Medulla oblongata (tissue), 1 donor: ENCODE measurements around the gene KCNJ18.
"Not testable (repeated sequence)": the region's sequence is repeated elsewhere in the genome, so short reads cannot be mapped to it uniquely, and the experiment has no call there.

ENCODE experiments used
- DNase-seq: peaks from one replicate; pipeline ENCODE4 v3.0.0-alpha.2; 2015; ENCODE audit errors: extremely low spot score

Gene KCNJ18

DNA sequence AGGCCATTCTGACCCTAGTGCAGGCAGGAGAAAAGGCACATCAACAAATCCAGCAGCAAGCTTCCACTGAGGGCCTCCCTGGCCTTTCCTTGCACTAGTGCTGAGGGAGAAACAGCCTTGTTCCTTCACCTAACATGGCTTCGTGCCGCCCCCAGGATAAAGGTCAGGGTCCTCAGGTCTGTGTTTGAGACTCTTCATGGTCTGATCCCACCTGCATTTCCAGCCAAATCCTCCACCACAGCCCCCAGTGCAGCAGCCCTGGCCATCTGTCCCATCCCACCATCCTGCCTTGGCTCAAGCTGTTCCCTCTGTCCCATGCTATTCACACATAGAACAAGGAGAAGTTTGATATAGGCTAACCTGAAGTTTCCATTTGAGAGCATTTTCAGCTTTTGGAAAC lies 20.9 kb upstream of the KCNJ18 start:
- not testable (repeated sequence) for DNase-seq

DNA sequence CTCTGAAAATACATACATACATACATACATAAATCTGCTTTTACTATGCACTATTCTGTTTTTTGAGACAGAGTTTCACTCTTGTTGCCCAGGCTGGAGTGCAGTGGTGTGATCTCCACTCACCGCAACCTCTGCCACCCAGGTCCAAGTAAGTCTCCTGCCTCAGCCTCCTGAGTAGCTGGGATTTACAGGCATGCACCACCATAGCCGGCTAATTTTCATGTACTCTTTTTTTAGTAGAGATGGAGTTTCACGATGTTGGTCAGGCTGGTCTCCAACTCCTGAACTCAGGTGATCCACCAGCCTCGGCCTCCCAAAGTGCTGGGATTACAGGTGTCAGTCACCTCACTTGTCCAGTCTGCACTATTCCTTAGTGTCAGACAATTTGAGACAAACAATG lies 20.5 kb upstream of the KCNJ18 start:
- not testable (repeated sequence) for DNase-seq

GRCh38 chr17:21673451-21674241 lies 18.7 kb upstream of the KCNJ18 start:
- not testable (repeated sequence) for DNase-seq

DNA sequence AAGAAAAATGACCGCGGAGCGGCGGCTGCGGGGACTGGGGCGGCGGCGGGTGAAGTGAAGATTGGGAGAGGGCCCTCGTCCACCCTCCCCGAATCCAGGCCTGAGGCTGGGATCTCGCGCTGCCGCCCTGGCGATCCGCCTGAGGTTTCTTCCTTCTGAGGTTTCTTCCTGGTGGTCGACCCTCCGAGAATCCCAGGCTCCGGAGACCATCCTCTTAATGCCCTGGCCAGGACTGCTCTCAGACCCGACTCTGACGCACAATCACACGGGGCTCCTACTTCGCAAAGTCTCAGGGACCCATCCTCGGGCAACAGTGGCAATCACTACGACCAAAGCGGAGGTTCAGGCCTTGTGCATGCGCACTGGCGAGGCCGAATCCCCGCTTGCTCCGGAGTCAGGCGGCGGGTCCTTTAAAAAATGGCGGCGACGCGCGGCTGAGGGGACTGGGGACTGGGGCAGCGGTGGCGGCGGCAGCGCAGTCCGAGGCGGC lies 18.0 kb upstream of the KCNJ18 start:
- no peak for DNase-seq

GRCh38 chr17:21674891-21675738 lies 17.2 kb upstream of the KCNJ18 start:
- DNase-seq: not testable (repeated sequence)

GRCh38 chr17:21675739-21676130 lies 16.6 kb upstream of the KCNJ18 start:
- DNase-seq: not testable (repeated sequence)

- DNase-seq: no peak
Measured at GRCh38 chr17:21676281-21677111, 15.8 kb upstream of the KCNJ18 start.

- no peak for DNase-seq
Measured at GRCh38 chr17:21677126-21677910, 15.0 kb upstream of the KCNJ18 start.

GRCh38 chr17:21677911-21678310 lies 14.4 kb upstream of the KCNJ18 start:
- DNase-seq: no peak

DNA sequence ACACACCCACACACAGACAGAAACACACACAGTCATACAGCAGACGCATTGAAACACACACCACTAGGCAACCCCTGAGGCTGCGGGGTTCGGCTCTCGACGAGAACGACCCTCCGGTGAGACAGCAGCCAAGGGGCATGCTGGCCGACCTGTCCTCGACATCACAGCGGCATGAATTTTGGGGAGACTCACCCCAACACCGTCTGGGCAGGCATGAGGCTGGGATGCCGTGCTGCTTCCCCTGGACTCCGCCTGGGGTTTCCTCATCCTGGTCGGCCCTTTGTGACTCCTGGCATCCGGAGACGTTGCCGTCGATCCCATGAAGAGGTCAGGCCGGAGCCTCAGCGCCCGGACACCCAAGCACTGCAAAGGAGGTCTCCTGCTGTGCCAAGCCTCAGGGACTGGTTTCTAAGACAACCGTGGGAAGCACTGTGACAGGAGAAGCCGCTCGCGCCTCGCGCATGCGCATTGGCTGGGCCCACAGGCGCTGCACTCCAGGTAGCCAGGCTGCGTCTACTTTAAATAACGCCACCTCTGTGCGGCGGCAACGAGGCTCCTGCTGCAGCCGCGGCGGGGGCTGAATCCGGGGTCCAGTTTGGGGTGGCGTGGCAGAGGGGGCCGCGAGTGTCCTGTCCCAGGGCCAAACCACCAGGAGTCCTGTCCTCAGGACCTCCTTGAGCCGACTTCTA lies 13.8 kb upstream of the KCNJ18 start:
- DNase-seq: no peak

DNA sequence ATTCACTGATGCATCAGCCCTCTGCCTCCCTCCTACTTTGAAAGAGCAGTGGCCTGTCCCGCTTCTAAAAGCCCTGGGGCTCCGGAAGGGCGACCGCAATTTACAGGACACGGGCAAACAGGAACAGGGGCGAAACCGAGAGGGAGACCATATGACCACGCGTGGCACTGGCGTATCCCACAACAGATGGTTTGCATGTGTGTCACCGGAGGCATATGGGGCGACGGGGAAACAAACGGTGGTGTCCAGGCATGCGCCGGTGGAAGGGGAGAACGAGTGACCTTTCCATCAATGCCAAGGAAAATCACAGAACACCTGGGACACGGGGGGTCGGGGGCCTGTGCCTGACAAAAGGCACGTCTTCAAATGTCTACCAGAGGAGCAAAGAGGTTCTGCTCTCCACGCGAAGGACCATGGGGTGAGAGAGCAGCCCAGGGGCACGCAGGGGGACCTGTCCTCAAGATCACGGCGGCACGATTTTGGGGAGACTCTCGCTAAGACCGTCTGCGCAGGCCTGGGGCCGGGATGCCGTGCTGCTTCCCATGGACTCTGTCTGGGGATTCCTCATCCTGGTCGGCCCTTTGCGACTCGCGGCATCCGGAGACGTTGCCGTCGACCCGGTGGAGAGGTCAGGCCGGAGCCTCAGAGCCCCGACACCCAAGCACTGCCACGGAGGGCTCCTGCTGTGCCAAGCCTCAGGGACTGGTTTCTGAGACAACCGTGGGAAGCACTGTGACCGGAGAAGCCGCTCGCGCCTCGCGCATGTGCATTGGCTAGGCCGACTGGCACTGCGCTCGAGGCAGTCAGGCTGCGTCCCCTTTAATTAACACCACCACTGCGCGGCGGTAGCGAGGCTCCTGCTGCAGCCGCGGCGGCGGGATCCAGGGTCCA lies 12.8 kb upstream of the KCNJ18 start:
- DNase-seq: no peak

- no peak for DNase-seq
Measured at GRCh38 chr17:21680366-21680765, 12.0 kb upstream of the KCNJ18 start.

GRCh38 chr17:21680850-21681351 lies 11.4 kb upstream of the KCNJ18 start:
- not testable (repeated sequence) for DNase-seq

- DNase-seq: not testable (repeated sequence)
Measured at GRCh38 chr17:21681576-21681975, 10.7 kb upstream of the KCNJ18 start.

DNA sequence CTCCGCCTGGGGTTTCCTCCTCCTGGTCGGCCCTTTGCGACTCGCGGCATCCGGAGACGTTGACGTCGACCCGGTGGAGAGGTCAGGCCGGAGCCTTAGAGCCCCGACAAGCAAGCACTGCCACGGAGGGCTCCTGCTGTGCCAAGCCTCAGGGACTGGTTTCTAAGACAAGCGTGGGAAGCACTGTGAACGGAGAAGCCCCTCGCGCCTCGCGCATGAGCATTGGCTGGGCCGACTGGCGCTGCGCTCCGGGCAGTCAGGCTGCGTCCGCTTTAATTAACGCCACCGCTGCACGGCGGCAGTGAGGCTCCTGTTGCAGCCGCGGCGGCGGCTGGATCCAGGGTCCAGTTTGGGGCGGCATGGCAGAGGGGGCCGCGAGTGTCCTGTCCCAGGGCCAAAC lies 10.2 kb upstream of the KCNJ18 start:
- not testable (repeated sequence) for DNase-seq

GRCh38 chr17:21683142-21683712 lies 9.1 kb upstream of the KCNJ18 start:
- DNase-seq: not testable (repeated sequence)

DNA sequence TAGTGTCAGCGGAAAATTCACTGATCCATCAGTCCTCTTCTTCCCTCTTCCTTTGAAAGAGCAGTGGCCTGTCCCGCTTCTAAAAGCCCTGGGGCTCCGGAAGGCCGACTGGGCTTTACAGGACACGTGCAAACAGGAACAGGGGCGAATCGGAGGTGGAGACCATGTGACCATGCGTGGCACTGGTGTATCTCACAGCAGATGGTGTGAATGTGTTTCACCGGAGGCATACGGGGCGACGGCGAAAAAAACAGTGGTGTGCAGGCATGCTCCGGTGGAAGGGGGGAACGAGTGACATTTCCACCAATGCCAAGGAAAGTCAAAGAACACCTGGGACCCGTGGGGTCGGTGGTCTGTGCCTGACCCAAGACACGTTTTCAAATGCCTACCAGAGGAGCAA lies 8.4 kb upstream of the KCNJ18 start:
- not testable (repeated sequence) for DNase-seq

DNA sequence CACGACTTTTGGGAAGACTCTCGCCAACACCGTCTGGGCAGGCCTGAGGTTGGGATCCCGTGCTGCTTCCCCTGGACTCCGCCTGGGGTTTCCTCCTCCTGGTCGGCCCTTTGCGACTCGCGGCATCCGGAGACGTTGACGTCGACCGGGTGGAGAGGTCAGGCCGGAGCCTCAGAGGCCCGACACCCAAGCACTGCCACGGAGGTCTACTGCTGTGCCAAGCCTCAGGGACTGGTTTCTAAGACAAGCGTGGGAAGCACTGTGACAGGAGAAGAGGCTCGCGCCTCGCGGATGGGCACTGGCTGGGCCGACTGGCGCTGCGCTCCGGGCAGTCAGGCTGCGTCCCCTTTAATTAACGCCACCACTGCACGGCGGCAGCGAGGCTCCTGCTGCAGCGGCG lies 7.9 kb upstream of the KCNJ18 start:
- DNase-seq: not testable (repeated sequence)
